ENCODE results near the gene TMEM202. TPM values are rescaled to one million over a fixed set of nuclear protein-coding genes. Genes with fewer than 3 reads are reported as not detected.

The TMEM202 gene, protein sequence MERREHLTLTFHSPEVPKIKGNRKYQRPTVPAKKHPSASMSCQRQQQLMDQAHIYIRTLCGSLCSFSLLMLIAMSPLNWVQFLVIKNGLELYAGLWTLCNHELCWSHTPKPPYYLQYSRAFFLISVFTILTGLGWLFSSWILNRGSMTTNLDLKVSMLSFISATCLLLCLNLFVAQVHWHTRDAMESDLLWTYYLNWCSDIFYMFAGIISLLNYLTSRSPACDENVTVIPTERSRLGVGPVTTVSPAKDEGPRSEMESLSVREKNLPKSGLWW
- total RNA-seq = not detected

GRCh38 chr15:72397796-72398588 is at the start of gene TMEM202:
Gene TMEM202 (plus strand): TSS chr15:72398305. CDS start chr15:72398327, 22 bp downstream.
- Histone ChIP-seq H3K36me3 (no peaks in the 10 kb centered on the region), H3K4me3 (no peak within 1 kb of the TSS), H3K9me3 (no peaks in the 10 kb centered on the region), H3K27ac (no peak within 1 kb of the TSS), H3K27me3 (no peaks in the 10 kb centered on the region), H3K4me1 (no peaks in the 10 kb centered on the region)
- in situ Hi-C loops (cut with MboI; ENCODE audit: low sequenced_read_pairs in 4 of 4) (no loop called here), intact Hi-C loops (cut with DNase I; ENCODE audit: low total_unique reads) (no loop called here)
- DNase-seq (no peak), ATAC-seq (no peak)
- TF ChIP-seq POLR2A (IDR thresholded peaks at IDR 0.05) (no peak), CTCF (IDR thresholded peaks at IDR 0.05 in 4 of 5, conservative IDR thresholded peaks at IDR 0.05 in 1 of 5) (no peak)

- no peaks in the 10 kb centered on the region for H3K27me3 ChIP-seq
- no peak for ATAC-seq
- H3K27ac ChIP-seq = no peak overlapping the region
- peaks cover 0 to 78% of the 10 kb centered on the region in 2 donors for H3K36me3 ChIP-seq
- in situ Hi-C loops (cut with MboI; ENCODE audit: low sequenced_read_pairs in 4 of 4) (no loop called here), intact Hi-C loops (cut with DNase I; ENCODE audit: low total_unique reads) (no loop called here)
- no peak for DNase-seq
- peaks cover 6 to 9% of the 10 kb centered on the region in 2 donors for H3K4me1 ChIP-seq
- H3K4me3 ChIP-seq = no peak overlapping the region
- H3K9me3 ChIP-seq = no peaks in the 10 kb centered on the region
- no peak for TF ChIP-seq POLR2A (IDR thresholded peaks at IDR 0.05)
- no peak for TF ChIP-seq CTCF (IDR thresholded peaks at IDR 0.05 in 4 of 5, conservative IDR thresholded peaks at IDR 0.05 in 1 of 5)
Measured at GRCh38 chr15:72353266-72353665, 44.8 kb upstream of the TMEM202 start.

GRCh38 chr15:72354496-72354895 is 43.6 kb upstream of the TMEM202 start:
- Histone ChIP-seq H3K27ac (no peak overlapping the region), H3K36me3 (peaks cover 0 to 66% of the 10 kb centered on the region in 2 donors), H3K4me3 (no peak overlapping the region), H3K4me1 (peaks cover 18 to 21% of the 10 kb centered on the region in 2 donors), H3K9me3 (no peaks in the 10 kb centered on the region), H3K27me3 (no peaks in the 10 kb centered on the region)
- intact Hi-C loops (cut with DNase I; ENCODE audit: low total_unique reads) (no loop called here), in situ Hi-C loops (cut with MboI; ENCODE audit: low sequenced_read_pairs in 4 of 4) (no loop called here)
- no peak for ATAC-seq
- DNase-seq = no peak
- TF ChIP-seq POLR2A (IDR thresholded peaks at IDR 0.05) (no peak), CTCF (IDR thresholded peaks at IDR 0.05 in 4 of 5, conservative IDR thresholded peaks at IDR 0.05 in 1 of 5) (no peak)

DNA sequence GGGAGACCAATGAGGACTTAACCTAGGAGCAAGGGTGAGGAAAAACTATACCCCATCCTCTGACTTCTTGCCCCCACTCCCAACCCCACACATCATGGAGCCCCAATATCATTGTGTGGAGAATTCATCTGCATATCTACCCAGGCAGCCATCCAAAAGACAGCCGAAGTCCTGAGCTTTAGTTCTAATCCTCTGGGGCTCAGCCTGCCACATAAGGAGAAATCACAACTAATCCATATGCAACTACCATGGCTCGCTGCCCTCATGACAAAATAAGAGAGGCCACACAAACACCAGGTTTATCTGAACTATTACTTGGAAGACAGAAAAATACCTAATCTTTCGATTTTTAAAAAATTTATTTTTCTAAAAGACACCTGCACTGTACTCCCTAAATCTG is 40.0 kb upstream of the TMEM202 start:
- DNase-seq = no peak
- H3K36me3 ChIP-seq = peaks cover 0 to 32% of the 10 kb centered on the region in 2 donors
- intact Hi-C loops (cut with DNase I; ENCODE audit: low total_unique reads) (no loop called here), in situ Hi-C loops (cut with MboI; ENCODE audit: low sequenced_read_pairs in 4 of 4) (no loop called here)
- no peaks in the 10 kb centered on the region for H3K27me3 ChIP-seq
- peaks cover 21 to 35% of the 10 kb centered on the region in 2 donors for H3K4me1 ChIP-seq
- no peaks in the 10 kb centered on the region for H3K9me3 ChIP-seq
- no peak overlapping the region for H3K4me3 ChIP-seq
- ATAC-seq = no peak
- TF ChIP-seq CTCF (IDR thresholded peaks at IDR 0.05 in 4 of 5, conservative IDR thresholded peaks at IDR 0.05 in 1 of 5) (no peak), POLR2A (IDR thresholded peaks at IDR 0.05) (no peak)
- H3K27ac ChIP-seq = peak overlapping the region; percentile 75 to 84 (median 82)

Measured in gastrocnemius medialis (tissue), 4 donors.